Peyer's patch (tissue), 4 donors: ENCODE data around the gene YARS1. TPM values are rescaled to one million over a fixed set of nuclear protein-coding genes. Genes with fewer than 3 reads are reported as not detected.
A peak's percentile ranks its signal among the peaks of the same experiment; 100 is the strongest.
"Not testable (repeated sequence)": the region's sequence is repeated elsewhere in the genome, so short reads cannot be mapped to it uniquely, and the experiment has no call there.

Experiments used
- DNase-seq, 3 donors: peaks; one replicate each; pipeline ENCODE4 v3.0.0-alpha.2; 2017 to 2019
- H3K27ac ChIP-seq, 4 donors: fragments of 200-600 bp; sonication (generic); one replicate each; pipeline ENCODE4 v1.5.1; 2016 to 2019
- H3K27me3 ChIP-seq, 2 donors: fragments of 200-600 bp; sonication (generic); one replicate each; pipeline ENCODE4 v1.5.1; 2019
- H3K36me3 ChIP-seq, 3 donors: fragments of 200-600 bp; sonication (generic); one replicate each; pipeline ENCODE4 v1.5.1; 2016 to 2019
- H3K4me1 ChIP-seq, 4 donors: fragments of 200-600 bp; sonication (generic); one replicate each; pipeline ENCODE4 v1.5.1; 2016 to 2019
- H3K4me3 ChIP-seq, 4 donors: fragments of 200-600 bp; sonication (generic); 1 replicate in 3 of 4; 2 replicates in 1 of 4; pipeline ENCODE4 v1.5.1; 2016 to 2019; ENCODE audit warnings: mild to moderate bottlenecking in 1 of 4
- H3K9me3 ChIP-seq, 4 donors: fragments of 200-600 bp; sonication (generic); one replicate each; pipeline ENCODE4 v1.5.1; 2016 to 2019; ENCODE audit warnings: mild to moderate bottlenecking in 1 of 4
- CTCF ChIP-seq, 6 experiments: fragments of 450-650 bp in 4 of 6; fragments of 200-600 bp in 2 of 6; sonication (generic) in 1 of 6; IDR thresholded peaks; one replicate each; pipeline ENCODE4 v1.5.1; 2017 to 2019; ENCODE audit warnings: antibody characterized with exemption in 6 of 6, mild to moderate bottlenecking in 3 of 6, moderate library complexity in 1 of 6
- POLR2A ChIP-seq, 2 donors: fragments of 450-650 bp; IDR thresholded peaks; one replicate each; pipeline ENCODE4 v1.5.1; 2017; ENCODE audit warnings: antibody characterized with exemption in 2 of 2, mild to moderate bottlenecking in 2 of 2, moderate library complexity in 2 of 2
- total RNA-seq, 4 donors: library from RNA; depleted of rRNA; stranded (reverse); fragments of >200 nt; gene quantifications; one replicate each; pipeline ENCODE4 v1.1.0, GENCODE V29; 2016

YARS1 gene
- total RNA-seq, 4 donors from 2014 or later: 29.6 to 93.3 (median 50.4) TPM

GRCh38 chr1:32791881-32792280, 25.3 kb downstream of the YARS1 start:
- Histone ChIP-seq H3K4me3 (no peak overlapping the region), H3K27ac (no peak overlapping the region), H3K27me3 (no peaks in the 10 kb centered on the region), H3K9me3 (no peaks in the 10 kb centered on the region), H3K4me1 (no peaks in the 10 kb centered on the region), H3K36me3 (peaks cover 0 to 55% (median 0%) of the 10 kb centered on the region in 3 donors)
- TF ChIP-seq CTCF (IDR thresholded peaks at IDR 0.05) (no peak), POLR2A (IDR thresholded peaks at IDR 0.05) (no peak)
- DNase-seq: no peak

DNA sequence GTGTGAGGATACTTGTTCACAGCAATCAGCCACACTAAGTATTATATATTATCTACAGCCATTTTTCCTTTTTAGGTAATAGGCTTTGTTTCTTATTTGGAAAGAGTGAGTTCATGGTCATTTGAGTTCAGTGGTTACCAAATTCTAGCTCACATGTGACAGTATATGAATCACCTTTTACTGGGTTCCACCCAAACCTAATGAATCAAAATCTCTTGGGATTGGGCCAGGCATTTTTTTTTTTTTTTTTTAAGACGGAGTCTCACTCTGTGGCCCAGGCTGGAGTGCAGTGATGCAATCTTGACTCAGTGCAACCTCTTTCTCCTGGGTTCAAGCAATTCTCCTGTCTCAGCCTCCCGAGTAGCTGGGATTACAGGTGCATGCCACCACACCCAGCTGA, 27.8 kb downstream of the YARS1 start:
- not testable (repeated sequence) for DNase-seq, H3K27ac ChIP-seq
- peaks cover 0 to 65% (median 0%) of the 10 kb centered on the region in 3 donors for H3K36me3 ChIP-seq

GRCh38 chr1:32786856-32787255, 30.3 kb downstream of the YARS1 start:
- Histone ChIP-seq H3K9me3 (no peaks in the 10 kb centered on the region), H3K27me3 (no peaks in the 10 kb centered on the region), H3K4me1 (no peaks in the 10 kb centered on the region), H3K27ac (no peak overlapping the region), H3K4me3 (no peak overlapping the region), H3K36me3 (peaks cover 0 to 83% (median 0%) of the 10 kb centered on the region in 3 donors)
- TF ChIP-seq POLR2A (IDR thresholded peaks at IDR 0.05) (no peak), CTCF (IDR thresholded peaks at IDR 0.05) (peak in 3 of 6 experiments; percentile 52 to 63 (median 54))
- peak in 1 of 3 donors; percentile 13 for DNase-seq

More for the DNA sequence above, 27.8 kb downstream of the YARS1 start:
- not testable (repeated sequence) for H3K27me3 ChIP-seq, H3K4me3 ChIP-seq, H3K4me1 ChIP-seq, H3K9me3 ChIP-seq

- Histone ChIP-seq H3K4me3 (no peak overlapping the region), H3K9me3 (no peaks in the 10 kb centered on the region), H3K27ac (no peak overlapping the region), H3K27me3 (no peaks in the 10 kb centered on the region), H3K4me1 (no peaks in the 10 kb centered on the region), H3K36me3 (peaks cover 0 to 89% (median 0%) of the 10 kb centered on the region in 3 donors)
- DNase-seq: no peak
- TF ChIP-seq CTCF (IDR thresholded peaks at IDR 0.05) (no peak), POLR2A (IDR thresholded peaks at IDR 0.05) (no peak)
Observed at GRCh38 chr1:32784817-32785216, 32.3 kb downstream of the YARS1 start.

DNA sequence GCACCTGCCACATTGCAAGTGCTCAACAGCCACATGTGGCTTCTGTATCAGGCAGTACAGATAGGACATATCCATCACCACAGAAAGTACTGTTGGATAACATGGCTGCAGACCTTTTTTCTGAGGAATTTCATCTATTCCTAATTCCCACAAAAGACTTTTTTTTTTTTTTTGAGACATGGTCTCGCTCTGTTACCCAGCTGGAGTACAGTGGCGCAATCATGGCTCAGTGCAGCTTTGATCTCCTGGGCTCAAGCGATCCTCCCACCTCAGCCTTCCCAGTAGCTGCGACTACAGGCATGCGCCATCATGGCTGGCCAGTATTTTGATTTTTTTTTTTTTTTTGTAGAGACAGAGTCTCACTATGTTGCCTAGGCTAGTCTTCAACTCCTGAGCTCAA, 33.3 kb downstream of the YARS1 start:
- TF ChIP-seq POLR2A (IDR thresholded peaks at IDR 0.05): no peak
- no peak for TF ChIP-seq CTCF (IDR thresholded peaks at IDR 0.05)
- peak in 1 of 3 donors; percentile 13 for DNase-seq
- no peak overlapping the region for H3K27ac ChIP-seq
- H3K9me3 ChIP-seq: no peaks in the 10 kb centered on the region
- H3K27me3 ChIP-seq: no peaks in the 10 kb centered on the region
- peaks cover 0 to 89% (median 0%) of the 10 kb centered on the region in 3 donors for H3K36me3 ChIP-seq
- no peak overlapping the region for H3K4me3 ChIP-seq
- H3K4me1 ChIP-seq: no peaks in the 10 kb centered on the region

- H3K36me3 ChIP-seq: peaks cover 0 to 87% (median 0%) of the 10 kb centered on the region in 3 donors
- no peaks in the 10 kb centered on the region for H3K9me3 ChIP-seq
- H3K27me3 ChIP-seq: no peaks in the 10 kb centered on the region
- H3K4me3 ChIP-seq: no peak overlapping the region
- TF ChIP-seq POLR2A (IDR thresholded peaks at IDR 0.05): no peak
- TF ChIP-seq CTCF (IDR thresholded peaks at IDR 0.05): no peak
- DNase-seq: peak in 1 of 3 donors; percentile 6
- H3K27ac ChIP-seq: no peak overlapping the region
- no peaks in the 10 kb centered on the region for H3K4me1 ChIP-seq
Observed at GRCh38 chr1:32782086-32782485, 35.1 kb downstream of the YARS1 start.
